ENCODE data around the gene P4HA3. TPM values are rescaled to one million over a fixed set of nuclear protein-coding genes. Genes with fewer than 3 reads are reported as not detected.

The P4HA3 gene
- total RNA-seq, result under 1 TPM in 2 of 4 donors, not detected in 2; 0.21 to 0.72 TPM
- polyA plus RNA-seq, result 0.07 TPM
- long read RNA-seq, donor 1, partial matches to known transcripts, result 0 of 2 reads
- long read RNA-seq, donor 1, other reads (novel, unspliced or antisense), result 2 of 2 reads
- long read RNA-seq, donor 2, result 0 reads
- long read RNA-seq, donor 3, partial matches to known transcripts, result 0 of 6 reads
- long read RNA-seq, donor 3, other reads (novel, unspliced or antisense), result 4 of 6 reads
- long read RNA-seq, donor 4, result 0 reads

GRCh38 chr11:74311352-74311926, at the start of gene P4HA3:
Gene P4HA3 (minus strand): TSS chr11:74311640. CDS start chr11:74311611, 29 bp downstream.
- H3K4me3 ChIP-seq (ENCODE audit: low read length), result peak within 1 kb of the TSS; percentile 29

GRCh38 chr11:74357449-74357848, 46.0 kb upstream of the P4HA3 start:
- 91% methylated on average over 1 of the region's 1 CpG for WGBS
- H3K4me1 ChIP-seq (ENCODE audit: control insufficient read depth, insufficient read depth, low read length), result no peaks in the 10 kb centered on the region
- no peaks in the 10 kb centered on the region for H3K27me3 ChIP-seq (ENCODE audit: control insufficient read depth, insufficient read depth)
- no peaks in the 10 kb centered on the region for H3K9me3 ChIP-seq (ENCODE audit: control insufficient read depth, low read length)
- DNase-seq (no peak), ATAC-seq (no peak)
- H3K4me3 ChIP-seq (ENCODE audit: low read length), result no peak overlapping the region
- H3K27ac ChIP-seq (ENCODE audit: low read length), result no peak overlapping the region
- intact Hi-C loops (cut with DNase I), result no loop called here

More at GRCh38 chr11:74311352-74311926, at the start of gene P4HA3:
- WGBS, result 2% methylated on average over 62 of the region's 62 CpGs
- no peak within 1 kb of the TSS for H3K27ac ChIP-seq (ENCODE audit: low read length)
- peak; percentile 96 to 98 for ATAC-seq
- H3K27me3 ChIP-seq (ENCODE audit: control insufficient read depth, insufficient read depth), result no peaks in the 10 kb centered on the region
- intact Hi-C loops (cut with DNase I), result loop anchor here in 1 of 4 donors (10.0 kb wide), 1 partner anchor 57 kb away; no protein-coding TSS in a partner anchor
- H3K9me3 ChIP-seq (ENCODE audit: control insufficient read depth, low read length), result no peaks in the 10 kb centered on the region
- peak; percentile 75 to 88 (median 84) for DNase-seq
- no peaks in the 10 kb centered on the region for H3K4me1 ChIP-seq (ENCODE audit: control insufficient read depth, insufficient read depth, low read length)

DNA sequence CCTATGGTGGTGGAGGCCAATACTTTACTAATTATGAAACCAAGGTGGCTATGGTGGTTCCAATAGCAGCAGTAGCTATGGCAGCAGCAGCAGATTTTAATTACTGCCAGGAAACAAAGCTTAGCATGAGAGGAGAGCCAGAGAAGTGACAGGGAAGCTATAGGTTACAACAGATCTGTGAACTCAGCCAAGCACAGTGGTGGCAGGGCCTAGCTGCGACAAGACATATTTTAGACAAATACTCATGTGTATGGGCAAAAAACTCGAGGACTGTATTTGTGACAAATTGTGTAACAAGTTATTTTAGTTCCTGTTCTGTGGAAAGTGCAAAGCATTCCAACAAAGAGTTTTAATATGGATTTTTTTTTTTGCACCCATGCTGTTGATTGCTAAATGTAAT, 44.2 kb upstream of the P4HA3 start:
- Histone ChIP-seq H3K4me1 (ENCODE audit: control insufficient read depth, insufficient read depth, low read length) (no peaks in the 10 kb centered on the region), H3K27ac (ENCODE audit: low read length) (no peak overlapping the region), H3K9me3 (ENCODE audit: control insufficient read depth, low read length) (no peaks in the 10 kb centered on the region), H3K27me3 (ENCODE audit: control insufficient read depth, insufficient read depth) (no peaks in the 10 kb centered on the region), H3K4me3 (ENCODE audit: low read length) (no peak overlapping the region)
- DNase-seq (no peak), ATAC-seq (no peak)
- WGBS, result 95% methylated on average over 2 of the region's 2 CpGs
- intact Hi-C loops (cut with DNase I), result no loop called here

- Histone ChIP-seq H3K4me1 (ENCODE audit: control insufficient read depth, insufficient read depth, low read length) (no peaks in the 10 kb centered on the region), H3K27me3 (ENCODE audit: control insufficient read depth, insufficient read depth) (no peaks in the 10 kb centered on the region), H3K27ac (ENCODE audit: low read length) (no peak overlapping the region), H3K9me3 (ENCODE audit: control insufficient read depth, low read length) (no peaks in the 10 kb centered on the region), H3K4me3 (ENCODE audit: low read length) (no peak overlapping the region)
- WGBS, result 67% methylated on average over 3 of the region's 3 CpGs
- no peak for ATAC-seq
- no peak for DNase-seq
- intact Hi-C loops (cut with DNase I), result no loop called here
These were observed 42.6 kb upstream of the P4HA3 start for GRCh38 chr11:74354036-74354435.

- no peak for DNase-seq
- WGBS, result 56% methylated on average over 2 of the region's 2 CpGs
- Histone ChIP-seq H3K4me1 (ENCODE audit: control insufficient read depth, insufficient read depth, low read length) (no peaks in the 10 kb centered on the region), H3K27ac (ENCODE audit: low read length) (no peak overlapping the region), H3K4me3 (ENCODE audit: low read length) (no peak overlapping the region), H3K9me3 (ENCODE audit: control insufficient read depth, low read length) (no peaks in the 10 kb centered on the region), H3K27me3 (ENCODE audit: control insufficient read depth, insufficient read depth) (no peaks in the 10 kb centered on the region)
- no peak for ATAC-seq
- intact Hi-C loops (cut with DNase I), result no loop called here
These were observed 35.9 kb upstream of the P4HA3 start for GRCh38 chr11:74347381-74347780.

DNA sequence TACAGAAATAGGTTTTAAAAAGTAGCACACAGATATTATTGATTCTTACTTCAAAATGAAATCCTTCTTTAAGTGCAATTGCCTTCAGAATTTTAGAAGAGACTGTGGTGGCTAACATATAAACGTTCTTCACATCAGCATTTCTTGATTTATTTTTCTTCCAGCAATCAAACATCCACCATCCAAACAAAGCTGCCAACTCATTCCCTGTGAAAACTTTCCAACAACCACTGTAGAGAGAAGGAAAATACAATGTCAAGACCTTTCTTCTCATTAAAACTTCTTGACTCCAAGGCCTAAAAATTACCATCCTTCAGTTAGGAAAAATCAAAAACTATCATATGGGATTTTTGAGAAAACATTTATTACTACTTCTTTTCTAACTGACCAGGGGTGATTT, 34.0 kb upstream of the P4HA3 start:
- Histone ChIP-seq H3K4me3 (ENCODE audit: low read length) (no peak overlapping the region), H3K4me1 (ENCODE audit: control insufficient read depth, insufficient read depth, low read length) (no peaks in the 10 kb centered on the region), H3K9me3 (ENCODE audit: control insufficient read depth, low read length) (no peaks in the 10 kb centered on the region), H3K27me3 (ENCODE audit: control insufficient read depth, insufficient read depth) (no peaks in the 10 kb centered on the region), H3K27ac (ENCODE audit: low read length) (no peak overlapping the region)
- DNase-seq (no peak), ATAC-seq (no peak)
- 51% methylated on average over 1 of the region's 1 CpG for WGBS
- intact Hi-C loops (cut with DNase I), result no loop called here

- 37% methylated on average over 1 of the region's 1 CpG for WGBS
- H3K4me3 ChIP-seq (ENCODE audit: low read length), result no peak overlapping the region
- no peaks in the 10 kb centered on the region for H3K4me1 ChIP-seq (ENCODE audit: control insufficient read depth, insufficient read depth, low read length)
- DNase-seq (no peak), ATAC-seq (peak in 1 of 2 donors; percentile 49)
- no peaks in the 10 kb centered on the region for H3K9me3 ChIP-seq (ENCODE audit: control insufficient read depth, low read length)
- no peaks in the 10 kb centered on the region for H3K27me3 ChIP-seq (ENCODE audit: control insufficient read depth, insufficient read depth)
- intact Hi-C loops (cut with DNase I), result no loop called here
- H3K27ac ChIP-seq (ENCODE audit: low read length), result no peak overlapping the region
These were observed 30.5 kb upstream of the P4HA3 start for GRCh38 chr11:74341921-74342320.

DNA sequence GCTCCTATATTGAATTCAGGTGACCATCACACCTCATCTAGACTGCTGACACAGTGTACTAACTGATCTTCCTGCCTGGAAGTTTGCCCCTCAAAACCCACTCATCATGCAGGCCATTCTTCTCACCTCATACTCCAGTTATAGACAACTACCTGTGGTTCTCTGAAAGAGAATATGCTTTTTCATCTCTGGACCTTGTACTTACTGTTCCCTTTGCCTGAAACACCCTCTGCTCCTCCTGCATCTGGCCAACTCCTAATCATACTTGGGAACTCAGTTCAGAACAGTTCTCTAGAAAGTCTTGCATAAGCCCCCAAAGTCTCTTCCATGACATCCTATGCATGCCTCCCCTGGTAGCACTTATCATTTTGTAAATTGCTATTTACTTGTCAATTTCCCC, 28.2 kb upstream of the P4HA3 start:
- DNase-seq (no peak), ATAC-seq (no peak)
- intact Hi-C loops (cut with DNase I), result no loop called here
- no peak overlapping the region for H3K27ac ChIP-seq (ENCODE audit: low read length)
- no peaks in the 10 kb centered on the region for H3K27me3 ChIP-seq (ENCODE audit: control insufficient read depth, insufficient read depth)
- no peaks in the 10 kb centered on the region for H3K4me1 ChIP-seq (ENCODE audit: control insufficient read depth, insufficient read depth, low read length)
- H3K4me3 ChIP-seq (ENCODE audit: low read length), result no peak overlapping the region
- H3K9me3 ChIP-seq (ENCODE audit: control insufficient read depth, low read length), result no peaks in the 10 kb centered on the region

GRCh38 chr11:74338963-74339362, 27.5 kb upstream of the P4HA3 start:
- WGBS, result 73% methylated on average over 6 of the region's 6 CpGs
- intact Hi-C loops (cut with DNase I), result no loop called here

GRCh38 chr11:74333193-74333592, 21.8 kb upstream of the P4HA3 start:
- Histone ChIP-seq H3K4me1 (ENCODE audit: control insufficient read depth, insufficient read depth, low read length) (no peaks in the 10 kb centered on the region), H3K9me3 (ENCODE audit: control insufficient read depth, low read length) (no peaks in the 10 kb centered on the region), H3K27me3 (ENCODE audit: control insufficient read depth, insufficient read depth) (no peaks in the 10 kb centered on the region), H3K4me3 (ENCODE audit: low read length) (no peak overlapping the region), H3K27ac (ENCODE audit: low read length) (no peak overlapping the region)
- ATAC-seq (no peak), DNase-seq (no peak)
- intact Hi-C loops (cut with DNase I), result no loop called here
- 85% methylated on average over 1 of the region's 1 CpG for WGBS

More at GRCh38 chr11:74338963-74339362, 27.5 kb upstream of the P4HA3 start:
- no peak for ATAC-seq
- H3K27me3 ChIP-seq (ENCODE audit: control insufficient read depth, insufficient read depth), result no peaks in the 10 kb centered on the region
- H3K9me3 ChIP-seq (ENCODE audit: control insufficient read depth, low read length), result no peaks in the 10 kb centered on the region
- H3K27ac ChIP-seq (ENCODE audit: low read length), result no peak overlapping the region
- H3K4me3 ChIP-seq (ENCODE audit: low read length), result no peak overlapping the region
- no peak for DNase-seq
- no peaks in the 10 kb centered on the region for H3K4me1 ChIP-seq (ENCODE audit: control insufficient read depth, insufficient read depth, low read length)

GRCh38 chr11:74332291-74332690, 20.9 kb upstream of the P4HA3 start:
- Histone ChIP-seq H3K27me3 (ENCODE audit: control insufficient read depth, insufficient read depth) (no peaks in the 10 kb centered on the region), H3K9me3 (ENCODE audit: control insufficient read depth, low read length) (no peaks in the 10 kb centered on the region), H3K4me1 (ENCODE audit: control insufficient read depth, insufficient read depth, low read length) (no peaks in the 10 kb centered on the region), H3K27ac (ENCODE audit: low read length) (no peak overlapping the region), H3K4me3 (ENCODE audit: low read length) (no peak overlapping the region)
- ATAC-seq (no peak), DNase-seq (no peak)
- intact Hi-C loops (cut with DNase I), result no loop called here
- WGBS, result 100% methylated on average over 1 of the region's 1 CpG
